Fibroblast of lung (primary cell): ENCODE results near the gene TMEM41A. TPM values are rescaled to one million over a fixed set of nuclear protein-coding genes. Genes with fewer than 3 reads are reported as not detected.

Source experiments
- DNase-seq, 2 donors: peaks; one replicate each; pipeline versions ENCODE4 v3.0.0 to v3.0.0-alpha.2; 2010; ENCODE audit warnings: low read depth in 2 of 2
- H2AFZ ChIP-seq: 2 replicates; pipeline ENCODE4 v1.5.1; 2012; ENCODE audit warnings: low read length, control low read depth, inconsistent platforms
- H3K27ac ChIP-seq: 2 replicates; pipeline ENCODE4 v1.5.1; 2011; ENCODE audit warnings: low read length, control low read depth; ENCODE audit not compliant: insufficient read depth
- H3K27me3 ChIP-seq: 2 replicates; pipeline ENCODE4 v1.5.1; 2011; ENCODE audit warnings: mild to moderate bottlenecking, low read length; ENCODE audit not compliant: control insufficient read depth, insufficient read depth
- H3K36me3 ChIP-seq: 2 replicates; pipeline ENCODE4 v1.5.1; 2011; ENCODE audit warnings: low read length; ENCODE audit not compliant: control insufficient read depth, insufficient read depth
- H3K4me1 ChIP-seq: 2 replicates; pipeline ENCODE4 v1.5.1; 2011; ENCODE audit warnings: low read length; ENCODE audit not compliant: control insufficient read depth, insufficient read depth; ENCODE audit errors: extremely low read depth
- H3K4me2 ChIP-seq: 2 replicates; pipeline ENCODE4 v1.5.1; 2011; ENCODE audit warnings: low read length, control low read depth; ENCODE audit not compliant: insufficient read depth; ENCODE audit errors: extremely low read depth
- H3K4me3 ChIP-seq, 4 experiments: fragments of 200-600 bp in 1 of 4; sonication (generic) in 1 of 4; replicated peaks in 1 of 4; 2 replicates each; pipeline ENCODE4 v1.5.1; 2011 to 2016; ENCODE audit warnings: low read length in 4 of 4, low read depth in 3 of 4, mild to moderate bottlenecking in 3 of 4, control low read depth in 2 of 4, inconsistent platforms in 1 of 4, mixed read lengths in 1 of 4; ENCODE audit not compliant: insufficient read depth in 1 of 4; ENCODE audit errors: control extremely low read depth in 1 of 4
- H3K79me2 ChIP-seq: 2 replicates; pipeline ENCODE4 v1.5.1; 2012; ENCODE audit warnings: mild to moderate bottlenecking, low read length, inconsistent platforms; ENCODE audit not compliant: control insufficient read depth, insufficient read depth
- H3K9ac ChIP-seq: 2 replicates; pipeline ENCODE4 v1.5.1; 2011; ENCODE audit warnings: mild to moderate bottlenecking, low read length, control low read depth; ENCODE audit not compliant: insufficient read depth
- H3K9me3 ChIP-seq: 2 replicates; pipeline ENCODE4 v1.5.1; 2012; ENCODE audit warnings: low read depth, low read length; ENCODE audit not compliant: control insufficient read depth, insufficient read depth
- H4K20me1 ChIP-seq: 2 replicates; pipeline ENCODE4 v1.5.1; 2011; ENCODE audit warnings: low read length; ENCODE audit not compliant: control insufficient read depth, insufficient read depth; ENCODE audit errors: extremely low read depth
- EZH2 ChIP-seq: IDR thresholded peaks from 2 replicates; pipeline ENCODE4 v1.5.1; 2012; ENCODE audit warnings: low read length, control low read depth, mild to moderate bottlenecking; ENCODE audit errors: missing control alignments
- polyA plus RNA-seq, 2 donors: library from polyadenylated mRNA; depleted of rRNA in 1 of 2; stranded (reverse) in 1 of 2; unstranded in 1 of 2; fragments of >200 nt; gene quantifications; 2 replicates each; pipeline ENCODE4 v1.2.1, GENCODE V29; 2011 to 2012; ENCODE audit warnings: missing spikeins in 1 of 2
- total RNA-seq: library from RNA; depleted of rRNA; stranded (reverse); fragments of >200 nt; gene quantifications from 2 replicates; pipeline ENCODE4 v1.2.1, GENCODE V29; 2014
- TF ChIP-seq, protein P1 (sequence below), 2 donors: IDR thresholded peaks in 1 of 2; conservative IDR thresholded peaks in 1 of 2; 1 replicate in 1 of 2; 2 replicates in 1 of 2; pipeline ENCODE4 v1.5.1; 2011 to 2012; ENCODE audit warnings: low read length in 2 of 2, control low read depth in 1 of 2, inconsistent platforms in 1 of 2, low read depth in 1 of 2, mild to moderate bottlenecking in 1 of 2

TMEM41A gene
- total and polyA plus RNA-seq, 2 donors (not counting 1 experiment from before 2014, with no cell fraction given) = 8.3 to 18.2 TPM

- DNase-seq = no peak
- TF ChIP-seq, protein P1, sequence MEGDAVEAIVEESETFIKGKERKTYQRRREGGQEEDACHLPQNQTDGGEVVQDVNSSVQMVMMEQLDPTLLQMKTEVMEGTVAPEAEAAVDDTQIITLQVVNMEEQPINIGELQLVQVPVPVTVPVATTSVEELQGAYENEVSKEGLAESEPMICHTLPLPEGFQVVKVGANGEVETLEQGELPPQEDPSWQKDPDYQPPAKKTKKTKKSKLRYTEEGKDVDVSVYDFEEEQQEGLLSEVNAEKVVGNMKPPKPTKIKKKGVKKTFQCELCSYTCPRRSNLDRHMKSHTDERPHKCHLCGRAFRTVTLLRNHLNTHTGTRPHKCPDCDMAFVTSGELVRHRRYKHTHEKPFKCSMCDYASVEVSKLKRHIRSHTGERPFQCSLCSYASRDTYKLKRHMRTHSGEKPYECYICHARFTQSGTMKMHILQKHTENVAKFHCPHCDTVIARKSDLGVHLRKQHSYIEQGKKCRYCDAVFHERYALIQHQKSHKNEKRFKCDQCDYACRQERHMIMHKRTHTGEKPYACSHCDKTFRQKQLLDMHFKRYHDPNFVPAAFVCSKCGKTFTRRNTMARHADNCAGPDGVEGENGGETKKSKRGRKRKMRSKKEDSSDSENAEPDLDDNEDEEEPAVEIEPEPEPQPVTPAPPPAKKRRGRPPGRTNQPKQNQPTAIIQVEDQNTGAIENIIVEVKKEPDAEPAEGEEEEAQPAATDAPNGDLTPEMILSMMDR (conservative IDR thresholded peaks at IDR 0.05 in 1 of 2, IDR thresholded peaks at IDR 0.05 in 1 of 2; ENCODE audit: low read depth in 1 of 2, low read length in 2 of 2) = no peak
- no peak for TF ChIP-seq EZH2
- no peak overlapping the region for H3K27ac ChIP-seq
- no peak overlapping the region for H2AFZ ChIP-seq
- H3K9me3 ChIP-seq = no peaks in the 10 kb centered on the region
- no peak overlapping the region for H3K4me3 ChIP-seq
- H3K79me2 ChIP-seq = no peaks in the 10 kb centered on the region
- H4K20me1 ChIP-seq = no peaks in the 10 kb centered on the region
- H3K27me3 ChIP-seq = no peaks in the 10 kb centered on the region
- no peaks in the 10 kb centered on the region for H3K4me1 ChIP-seq
- H3K36me3 ChIP-seq = no peaks in the 10 kb centered on the region
- H3K4me2 ChIP-seq = no peak overlapping the region
- no peak overlapping the region for H3K9ac ChIP-seq
Measured at GRCh38 chr3:185465471-185465870, 33.4 kb downstream of the TMEM41A start.

DNA sequence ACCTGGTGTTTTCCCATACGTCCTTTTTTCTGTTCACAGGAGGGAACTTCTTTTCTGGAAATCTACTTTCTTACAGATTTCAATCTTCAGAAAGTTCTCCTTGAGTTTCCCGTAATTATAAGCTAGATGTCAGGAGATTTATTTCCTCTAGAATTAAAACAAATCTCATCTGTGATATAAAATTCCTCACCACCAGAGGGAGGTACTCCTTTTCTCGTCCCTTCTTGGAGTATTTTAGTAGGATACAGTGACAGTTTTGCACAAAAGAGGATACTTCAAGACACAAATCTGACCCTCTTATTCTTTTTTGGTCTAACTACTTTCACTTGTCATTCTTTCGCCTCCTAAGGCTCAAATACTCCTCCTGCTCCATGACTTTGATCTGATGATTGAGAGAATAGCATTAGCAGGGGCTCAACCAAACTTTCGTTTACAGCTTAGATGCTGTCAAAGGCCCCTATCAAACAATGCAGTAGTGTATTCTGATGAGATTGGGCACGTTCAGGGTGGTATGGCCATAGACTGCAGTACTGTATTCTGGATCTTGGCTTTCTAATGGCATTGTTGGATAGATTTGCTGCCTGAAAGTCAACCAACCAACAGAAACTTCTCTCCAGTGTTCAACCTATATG lies 38.0 kb downstream of the TMEM41A start:
- Histone ChIP-seq H3K27ac (no peak overlapping the region), H3K27me3 (no peaks in the 10 kb centered on the region), H3K9me3 (no peaks in the 10 kb centered on the region), H4K20me1 (no peaks in the 10 kb centered on the region), H3K4me3 (no peak overlapping the region), H3K4me2 (no peak overlapping the region), H3K9ac (no peak overlapping the region), H2AFZ (no peak overlapping the region), H3K36me3 (no peaks in the 10 kb centered on the region), H3K79me2 (no peaks in the 10 kb centered on the region), H3K4me1 (no peaks in the 10 kb centered on the region)
- DNase-seq = peak; percentile 15 to 35
- TF ChIP-seq, protein P1 (conservative IDR thresholded peaks at IDR 0.05 in 1 of 2, IDR thresholded peaks at IDR 0.05 in 1 of 2; ENCODE audit: low read depth in 1 of 2, low read length in 2 of 2) = peak; percentile 14 to 41
- TF ChIP-seq EZH2 = no peak

GRCh38 chr3:185460309-185460708 lies 38.5 kb downstream of the TMEM41A start:
- DNase-seq = no peak
- Histone ChIP-seq H3K36me3 (no peaks in the 10 kb centered on the region), H3K27ac (no peak overlapping the region), H3K4me2 (no peak overlapping the region), H4K20me1 (no peaks in the 10 kb centered on the region), H3K4me3 (no peak overlapping the region), H2AFZ (no peak overlapping the region), H3K9ac (no peak overlapping the region), H3K9me3 (no peaks in the 10 kb centered on the region), H3K27me3 (no peaks in the 10 kb centered on the region), H3K79me2 (no peaks in the 10 kb centered on the region), H3K4me1 (no peaks in the 10 kb centered on the region)
- TF ChIP-seq, protein P1 (conservative IDR thresholded peaks at IDR 0.05 in 1 of 2, IDR thresholded peaks at IDR 0.05 in 1 of 2; ENCODE audit: low read depth in 1 of 2, low read length in 2 of 2) = no peak
- TF ChIP-seq EZH2 = no peak
